ENCODE data around the gene PTGDR2. TPM values are rescaled to one million over a fixed set of nuclear protein-coding genes. Genes with fewer than 3 reads are reported as not detected.

The PTGDR2 gene
- total RNA-seq, 1 donor from 2014 or later, result 32.7 TPM

- intact Hi-C loops (cut with micrococcal nuclease), result loop anchor here (2.0 kb wide), 1 partner anchor 17 kb away; the partner anchor contains the start of gene CCDC86
These were observed 4.0 kb upstream of the PTGDR2 start for GRCh38 chr11:60859616-60860250.

- intact Hi-C loops (cut with micrococcal nuclease), result loop anchor here (2.0 kb wide), 1 partner anchor 16 kb away; the partner anchor contains the start of gene CCDC86
These were observed 3.1 kb upstream of the PTGDR2 start for GRCh38 chr11:60858731-60859464.

- intact Hi-C loops (cut with micrococcal nuclease), result loop anchor here (2.0 kb wide), 1 partner anchor 15 kb away; the partner anchor contains the start of gene CCDC86
These were observed 2.5 kb upstream of the PTGDR2 start for GRCh38 chr11:60858236-60858635.

- intact Hi-C loops (cut with micrococcal nuclease), result loop anchor here (2.0 kb wide), 1 partner anchor 15 kb away; the partner anchor contains the start of gene CCDC86
These were observed 1.9 kb upstream of the PTGDR2 start for GRCh38 chr11:60857378-60858232.

GRCh38 chr11:60854847-60855725 is 664 bp downstream of the PTGDR2 start:
- intact Hi-C loops (cut with micrococcal nuclease), result no loop called here

- intact Hi-C loops (cut with micrococcal nuclease), result no loop called here
These were observed 1.5 kb downstream of the PTGDR2 start for GRCh38 chr11:60854140-60854846.

GRCh38 chr11:60852982-60853950 is 2.5 kb downstream of the PTGDR2 start:
- intact Hi-C loops (cut with micrococcal nuclease), result no loop called here

GRCh38 chr11:60852117-60852981 is 3.4 kb downstream of the PTGDR2 start:
- intact Hi-C loops (cut with micrococcal nuclease), result no loop called here

- intact Hi-C loops (cut with micrococcal nuclease), result no loop called here
These were observed 4.2 kb downstream of the PTGDR2 start for GRCh38 chr11:60851327-60852104.

GRCh38 chr11:60849641-60850520 is 5.9 kb downstream of the PTGDR2 start:
- intact Hi-C loops (cut with micrococcal nuclease), result no loop called here

GRCh38 chr11:60848714-60849151 is 7.0 kb downstream of the PTGDR2 start:
- intact Hi-C loops (cut with micrococcal nuclease), result no loop called here

GRCh38 chr11:60847896-60848295 is 7.9 kb downstream of the PTGDR2 start:
- intact Hi-C loops (cut with micrococcal nuclease), result no loop called here

- intact Hi-C loops (cut with micrococcal nuclease), result no loop called here
These were observed 8.5 kb downstream of the PTGDR2 start for GRCh38 chr11:60847281-60847680.

- intact Hi-C loops (cut with micrococcal nuclease), result no loop called here
These were observed 10.4 kb downstream of the PTGDR2 start for GRCh38 chr11:60845338-60845737.

- intact Hi-C loops (cut with micrococcal nuclease), result no loop called here
These were observed 10.9 kb downstream of the PTGDR2 start for GRCh38 chr11:60844870-60845221.

All from T-helper 2 cell treated with Interferon-gamma antibody and Interleukin-4, amounts not matched to agents 100 ng/mL and 5 ng/mL, for 36 hours (primary cell).